IPS-15b (cell line): ENCODE measurements around the gene SNX9.
"Not testable (repeated sequence)": the region's sequence is repeated elsewhere in the genome, so short reads cannot be mapped to it uniquely, and the experiment has no call there.

ENCODE experiments used
- H3K27me3 ChIP-seq: one replicate; pipeline ENCODE4 v1.6.1; 2013; ENCODE audit warnings: low read length; ENCODE audit not compliant: control insufficient read depth, insufficient read depth
- H3K36me3 ChIP-seq: one replicate; pipeline ENCODE4 v1.6.1; 2013; ENCODE audit warnings: low read length; ENCODE audit not compliant: control insufficient read depth, insufficient read depth
- H3K4me1 ChIP-seq: one replicate; pipeline ENCODE4 v1.6.1; 2013; ENCODE audit warnings: mild to moderate bottlenecking, low read length; ENCODE audit not compliant: control insufficient read depth, insufficient read depth
- H3K4me3 ChIP-seq: one replicate; pipeline ENCODE4 v1.5.1; 2013; ENCODE audit warnings: low read depth, low read length
- H3K9ac ChIP-seq: one replicate; pipeline ENCODE4 v1.6.1; 2013; ENCODE audit warnings: low read depth, mild to moderate bottlenecking, low read length
- H3K9me3 ChIP-seq: one replicate; pipeline ENCODE4 v1.6.1; 2013; ENCODE audit warnings: mild to moderate bottlenecking, low read length; ENCODE audit not compliant: control insufficient read depth, insufficient read depth

Gene SNX9

DNA sequence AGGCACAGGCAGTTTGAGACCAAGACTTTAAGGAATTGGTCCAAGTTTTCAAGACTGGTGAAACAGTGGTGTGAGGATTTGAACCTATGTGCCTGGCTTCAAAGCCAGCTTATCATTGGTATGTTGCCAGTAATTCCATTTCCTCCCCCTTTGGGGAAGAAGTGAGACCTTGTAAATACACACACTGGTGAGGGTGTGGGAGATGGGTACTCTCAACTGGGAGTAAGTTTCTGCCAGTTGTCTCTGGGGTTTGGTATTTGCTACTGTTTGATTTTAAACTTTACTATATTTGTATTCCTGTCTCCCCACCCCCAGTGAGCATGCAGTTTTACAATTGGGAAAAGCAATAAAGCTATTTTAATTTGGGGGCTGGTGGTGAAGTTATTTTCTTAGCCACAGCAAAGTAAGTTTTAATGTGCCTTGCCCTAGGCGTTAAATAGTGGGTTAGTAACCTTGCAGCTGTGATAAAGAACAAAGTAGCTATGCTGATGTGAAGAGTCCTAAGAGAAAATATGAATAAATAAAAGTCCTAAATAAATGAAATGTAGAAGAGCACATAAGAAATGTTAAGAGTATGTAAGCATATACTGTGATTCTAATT, 31.0 kb downstream of the SNX9 start:
- peaks cover 4% of the 10 kb centered on the region for H3K4me1 ChIP-seq
- H3K4me3 ChIP-seq, result no peak overlapping the region
- no peaks in the 10 kb centered on the region for H3K9me3 ChIP-seq
- no peak overlapping the region for H3K9ac ChIP-seq
- H3K36me3 ChIP-seq, result no peaks in the 10 kb centered on the region
- H3K27me3 ChIP-seq, result no peaks in the 10 kb centered on the region

DNA sequence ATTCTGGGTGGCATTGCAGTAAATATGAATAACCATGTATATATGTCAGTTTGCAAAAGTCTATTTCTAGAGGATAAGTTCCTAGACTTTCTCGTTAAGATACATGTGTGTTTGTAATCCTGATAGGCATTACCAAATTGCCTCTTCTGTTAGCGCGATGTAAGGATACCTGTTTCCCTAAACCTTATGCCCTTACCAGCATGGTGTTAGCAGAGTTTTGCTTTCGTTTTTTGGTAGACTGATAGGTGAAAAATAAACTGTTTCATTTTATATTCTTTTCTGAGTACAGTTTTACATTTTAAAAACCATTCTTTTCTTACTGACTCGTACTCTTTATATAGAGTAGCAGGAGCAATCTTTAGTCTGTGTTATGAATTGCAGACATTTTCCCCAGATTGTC, 32.3 kb downstream of the SNX9 start:
- peaks cover 1% of the 10 kb centered on the region for H3K4me1 ChIP-seq
- no peaks in the 10 kb centered on the region for H3K36me3 ChIP-seq
- H3K9me3 ChIP-seq, result no peaks in the 10 kb centered on the region
- no peak overlapping the region for H3K4me3 ChIP-seq
- H3K27me3 ChIP-seq, result no peaks in the 10 kb centered on the region
- H3K9ac ChIP-seq, result no peak overlapping the region

DNA sequence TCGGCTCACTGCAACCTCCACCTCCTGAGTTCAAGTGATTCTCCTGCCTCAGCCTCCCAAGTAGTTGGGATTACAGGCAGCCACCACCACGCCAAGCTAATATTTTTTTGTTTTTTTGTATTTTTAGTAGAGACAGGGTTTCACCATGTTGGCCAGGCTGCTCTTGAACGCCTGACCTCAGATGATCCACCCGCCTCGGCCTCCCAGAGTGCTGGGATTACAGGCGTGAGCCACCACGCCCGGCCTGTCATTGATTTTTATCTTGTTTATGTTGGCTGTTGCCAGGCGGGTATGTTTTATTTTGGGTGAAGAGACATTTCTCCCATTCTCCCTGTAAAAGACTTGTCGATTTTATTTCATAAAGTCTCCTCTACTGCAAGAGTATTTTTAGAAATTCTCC, 32.8 kb downstream of the SNX9 start:
- H3K9ac ChIP-seq, H3K4me1 ChIP-seq, H3K36me3 ChIP-seq, H3K27me3 ChIP-seq, H3K4me3 ChIP-seq, H3K9me3 ChIP-seq: not testable (repeated sequence)

DNA sequence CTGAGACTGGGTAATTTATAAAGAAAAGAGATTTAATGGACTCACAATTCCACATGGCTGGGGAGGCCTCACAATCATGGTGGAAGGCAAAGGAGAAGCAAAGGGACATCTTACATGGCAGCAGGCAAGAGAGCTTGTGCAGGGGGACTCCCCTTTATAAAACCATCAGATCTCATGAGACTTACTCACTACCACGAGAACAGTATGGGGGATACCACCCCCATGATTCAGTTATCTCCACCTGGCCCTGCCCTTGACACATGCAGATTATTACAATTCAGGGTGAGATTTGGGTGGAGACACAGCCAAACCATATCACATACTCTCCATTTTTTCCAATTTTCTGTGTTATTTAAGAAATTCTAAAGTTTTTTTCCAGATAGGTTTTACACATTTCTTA, 35.6 kb downstream of the SNX9 start:
- not testable (repeated sequence) for H3K4me3 ChIP-seq, H3K27me3 ChIP-seq, H3K9me3 ChIP-seq, H3K36me3 ChIP-seq, H3K4me1 ChIP-seq, H3K9ac ChIP-seq

DNA sequence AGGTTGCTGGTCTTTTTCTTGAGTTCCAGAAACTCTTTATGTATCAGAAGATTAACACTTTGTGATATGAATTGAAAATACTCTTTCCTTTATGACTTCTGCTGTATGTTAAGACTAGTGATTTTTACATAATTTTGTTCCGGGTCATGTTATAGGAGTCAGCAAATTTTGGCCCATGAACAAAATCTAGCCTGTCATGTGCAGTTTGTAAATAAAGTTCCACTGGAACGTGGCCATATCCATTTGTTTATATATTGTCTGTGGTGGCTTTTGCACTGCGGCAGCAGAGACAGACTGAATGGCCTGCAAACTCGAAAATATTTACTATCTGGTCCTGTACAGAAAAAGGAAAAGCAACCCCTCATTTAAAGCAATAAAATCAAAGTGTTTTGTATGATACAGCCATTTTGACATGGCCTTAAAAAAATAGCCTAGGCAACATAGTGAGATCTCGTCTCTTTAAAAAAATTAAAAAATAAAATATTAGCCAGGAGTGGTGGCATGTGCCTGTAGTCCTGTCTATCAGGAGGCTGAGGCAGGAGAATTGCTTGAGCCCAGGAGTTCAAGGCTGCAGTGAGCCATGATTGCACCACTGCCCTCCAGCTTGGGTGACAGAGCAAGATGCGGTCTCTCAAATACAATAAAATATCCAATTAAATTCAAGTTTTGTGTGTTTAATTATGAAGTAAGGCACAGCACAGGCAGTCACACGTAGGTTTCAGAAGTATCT, 36.9 kb downstream of the SNX9 start:
- H3K9ac ChIP-seq, result no peak overlapping the region
- no peaks in the 10 kb centered on the region for H3K36me3 ChIP-seq
- peaks cover 2% of the 10 kb centered on the region for H3K4me1 ChIP-seq
- H3K27me3 ChIP-seq, result no peaks in the 10 kb centered on the region
- no peaks in the 10 kb centered on the region for H3K9me3 ChIP-seq
- H3K4me3 ChIP-seq, result no peak overlapping the region

DNA sequence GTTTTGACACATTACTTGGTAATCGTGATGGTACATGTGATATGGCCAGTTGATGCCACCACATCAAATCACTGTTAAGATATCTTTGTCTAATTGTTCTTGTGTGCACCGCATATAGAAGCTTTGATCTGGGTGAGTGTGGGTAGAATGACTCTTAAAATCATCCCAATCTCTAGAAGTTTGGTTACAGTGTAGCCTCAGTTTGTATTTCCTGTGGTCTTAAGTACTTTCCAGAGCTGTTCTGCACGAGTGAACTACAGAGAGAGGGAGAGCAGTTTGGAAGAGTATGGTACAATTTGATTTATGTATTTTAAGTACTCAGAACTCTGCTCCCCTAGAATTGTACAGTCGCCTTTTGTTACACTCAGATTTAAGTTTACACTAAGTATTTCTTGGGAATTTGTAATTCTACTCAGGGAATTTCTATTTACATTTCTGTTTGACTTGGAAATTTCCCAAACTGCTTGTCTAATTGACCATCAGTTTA, 37.5 kb downstream of the SNX9 start:
- Histone ChIP-seq H3K9ac (no peak overlapping the region), H3K4me1 (peaks cover 2% of the 10 kb centered on the region), H3K36me3 (no peaks in the 10 kb centered on the region), H3K27me3 (no peaks in the 10 kb centered on the region), H3K9me3 (no peaks in the 10 kb centered on the region), H3K4me3 (no peak overlapping the region)

DNA sequence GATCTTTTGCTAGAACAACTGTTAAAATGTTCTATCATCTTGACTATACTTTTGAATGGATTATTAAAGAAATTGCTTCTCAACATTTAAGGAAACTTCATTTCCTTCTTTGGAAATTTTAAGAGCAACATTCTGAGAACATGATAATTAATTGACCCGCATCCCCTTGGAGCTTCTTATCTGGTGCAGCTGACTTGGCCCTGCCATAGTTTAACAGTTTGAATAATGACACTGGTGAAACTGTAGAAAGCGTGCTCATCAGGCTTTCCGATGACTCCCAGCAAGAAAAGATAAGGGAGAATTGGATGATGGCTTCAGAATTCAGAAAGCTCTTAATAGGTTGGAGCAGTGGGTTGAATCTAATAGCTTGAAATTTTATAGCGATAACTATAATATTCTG, 38.1 kb downstream of the SNX9 start:
- H3K36me3 ChIP-seq, result no peaks in the 10 kb centered on the region
- H3K4me1 ChIP-seq, result peaks cover 2% of the 10 kb centered on the region
- no peaks in the 10 kb centered on the region for H3K27me3 ChIP-seq
- H3K9ac ChIP-seq, result no peak overlapping the region
- H3K9me3 ChIP-seq, result no peaks in the 10 kb centered on the region
- no peak overlapping the region for H3K4me3 ChIP-seq

DNA sequence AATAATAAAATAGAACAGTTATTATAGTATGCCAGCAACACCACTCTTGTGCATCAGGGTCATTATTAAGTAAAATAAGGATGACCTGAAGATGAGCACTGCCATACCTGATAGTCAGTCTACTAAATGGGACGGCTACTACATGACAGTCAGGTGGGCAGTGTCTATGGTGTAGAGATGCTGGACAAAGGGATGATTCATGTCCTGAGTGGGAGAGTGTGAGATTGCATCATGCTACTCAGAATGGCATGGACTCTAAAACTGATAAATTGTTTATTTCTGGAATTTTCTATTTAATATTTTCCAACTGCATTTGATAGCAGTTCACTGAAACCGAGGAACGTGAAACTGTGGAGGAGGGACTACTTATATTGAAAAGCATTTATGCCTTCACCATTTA, 38.8 kb downstream of the SNX9 start:
- no peaks in the 10 kb centered on the region for H3K9me3 ChIP-seq
- H3K4me3 ChIP-seq, result no peak overlapping the region
- H3K4me1 ChIP-seq, result peaks cover 2% of the 10 kb centered on the region
- H3K27me3 ChIP-seq, result no peaks in the 10 kb centered on the region
- no peaks in the 10 kb centered on the region for H3K36me3 ChIP-seq
- H3K9ac ChIP-seq, result no peak overlapping the region

DNA sequence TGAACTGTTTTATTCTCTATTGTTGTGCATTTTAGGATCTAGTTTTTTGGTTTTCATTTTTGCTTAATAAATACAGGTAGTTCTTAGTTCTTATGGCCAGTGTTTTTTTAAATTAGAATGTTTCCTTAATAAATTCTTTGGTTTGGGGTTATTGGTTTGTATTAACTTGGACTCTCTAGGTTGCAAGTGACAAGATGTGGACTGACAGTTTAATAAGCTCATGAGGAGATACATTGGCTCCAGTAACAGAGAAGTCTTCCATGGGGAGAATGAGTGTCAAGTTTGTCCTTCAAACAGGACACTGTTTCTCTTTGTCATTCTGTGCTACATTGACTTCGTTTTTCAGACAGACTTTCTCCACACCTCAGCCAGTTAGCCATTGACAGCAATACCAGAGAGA, 39.7 kb downstream of the SNX9 start:
- no peak overlapping the region for H3K4me3 ChIP-seq
- H3K27me3 ChIP-seq, result no peaks in the 10 kb centered on the region
- peaks cover 2% of the 10 kb centered on the region for H3K4me1 ChIP-seq
- no peaks in the 10 kb centered on the region for H3K36me3 ChIP-seq
- no peaks in the 10 kb centered on the region for H3K9me3 ChIP-seq
- H3K9ac ChIP-seq, result no peak overlapping the region

DNA sequence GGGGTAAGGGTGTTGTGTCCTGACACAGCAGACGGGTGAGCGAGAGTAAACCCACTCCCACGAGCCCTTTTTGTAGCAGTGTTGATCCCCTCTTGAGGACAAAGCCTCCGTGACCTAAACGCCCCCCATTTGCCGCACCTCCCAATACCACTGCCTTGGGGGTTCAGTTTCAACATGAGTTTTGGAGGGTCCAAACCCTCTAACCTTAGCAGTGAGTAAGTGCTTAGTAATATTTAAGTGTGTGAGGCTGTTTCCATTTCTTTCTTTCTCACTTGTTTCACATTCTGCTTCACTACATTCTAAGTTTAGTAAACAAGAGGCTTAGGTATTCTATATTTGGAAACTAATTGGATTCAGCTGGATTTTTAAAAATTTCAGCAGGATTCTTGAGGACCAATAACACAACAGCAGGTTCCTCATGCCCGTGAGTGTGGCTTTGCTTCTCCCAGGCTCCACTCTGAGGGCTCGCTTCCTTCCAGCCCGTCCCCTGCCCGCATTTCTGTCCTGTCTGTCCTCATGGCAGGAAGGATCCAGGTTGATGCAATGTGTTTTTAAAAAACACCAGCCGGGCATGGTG, 41.2 kb downstream of the SNX9 start:
- Histone ChIP-seq H3K9ac (no peak overlapping the region), H3K36me3 (peaks cover under 1% of the 10 kb centered on the region)

DNA sequence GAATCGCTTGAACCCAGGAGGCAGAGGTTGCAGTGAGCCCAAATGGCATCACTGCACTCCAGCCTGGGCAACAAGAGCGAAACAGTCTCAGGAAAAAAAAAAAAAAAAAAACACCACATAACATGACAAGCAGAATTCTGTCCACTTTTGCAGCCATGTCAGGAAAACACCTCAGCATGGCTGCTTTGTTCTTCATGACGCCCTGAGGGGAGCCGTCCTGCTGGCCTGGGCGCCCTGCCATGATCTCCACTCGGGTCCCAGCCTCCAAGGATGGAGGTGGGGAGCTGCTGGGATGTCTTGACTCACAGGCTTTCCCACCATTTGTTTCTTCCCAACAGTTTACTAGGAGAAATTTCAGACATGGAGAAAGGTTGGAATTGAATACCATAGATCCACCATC, 42.2 kb downstream of the SNX9 start:
- H3K4me3 ChIP-seq, result no peak overlapping the region
- no peaks in the 10 kb centered on the region for H3K27me3 ChIP-seq
- H3K36me3 ChIP-seq, result peaks cover 9% of the 10 kb centered on the region
- no peak overlapping the region for H3K9ac ChIP-seq
- peaks cover 2% of the 10 kb centered on the region for H3K4me1 ChIP-seq
- H3K9me3 ChIP-seq, result no peaks in the 10 kb centered on the region

More for the DNA sequence above, 41.2 kb downstream of the SNX9 start:
- H3K9me3 ChIP-seq, result no peaks in the 10 kb centered on the region
- no peaks in the 10 kb centered on the region for H3K27me3 ChIP-seq
- no peak overlapping the region for H3K4me3 ChIP-seq
- H3K4me1 ChIP-seq, result peaks cover 2% of the 10 kb centered on the region

DNA sequence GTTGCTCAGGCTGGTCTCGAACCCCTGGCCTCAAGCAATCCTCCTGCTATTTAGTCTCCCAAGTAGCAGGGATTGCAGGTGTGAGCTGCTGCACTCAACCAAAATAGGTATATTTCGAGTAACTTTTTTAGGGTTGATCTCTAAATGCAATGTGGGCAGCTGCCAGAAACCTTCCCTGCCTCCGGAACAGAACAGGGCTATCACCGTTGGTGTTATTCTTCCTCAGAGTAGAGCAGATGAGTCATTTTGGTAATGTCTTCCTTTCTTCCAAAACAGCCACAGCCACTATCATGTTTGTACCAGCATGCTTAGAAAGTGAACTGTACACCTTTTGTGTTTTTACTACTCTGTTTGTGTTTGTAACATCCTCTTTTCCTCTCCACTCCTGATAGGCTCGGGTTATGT, 44.1 kb downstream of the SNX9 start:
- Histone ChIP-seq H3K9ac (no peak overlapping the region), H3K27me3 (no peaks in the 10 kb centered on the region), H3K9me3 (no peaks in the 10 kb centered on the region), H3K4me3 (no peak overlapping the region), H3K4me1 (no peaks in the 10 kb centered on the region), H3K36me3 (peaks cover 10% of the 10 kb centered on the region)
